Transverse colon (tissue), 4 donors: ENCODE data around the gene LRP1. TPM values are rescaled to one million over a fixed set of nuclear protein-coding genes. Genes with fewer than 3 reads are reported as not detected.

ENCODE experiments used
- DNase-seq: peaks from one replicate; pipeline ENCODE4 v3.0.0-alpha.2; 2019
- H3K27ac ChIP-seq, 4 donors: fragments of 200-600 bp; sonication (generic); 2 replicates each; pipeline ENCODE4 v1.5.1; 2016 to 2018; ENCODE audit warnings: inconsistent platforms in 4 of 4
- H3K27me3 ChIP-seq: fragments of 200-600 bp; sonication (generic); 2 replicates; pipeline ENCODE4 v1.5.1; 2017; ENCODE audit warnings: inconsistent platforms
- H3K36me3 ChIP-seq, 4 donors: fragments of 200-600 bp; sonication (generic); 2 replicates each; pipeline ENCODE4 v1.5.1; 2017 to 2019; ENCODE audit warnings: inconsistent platforms in 4 of 4
- H3K4me1 ChIP-seq, 4 donors: fragments of 200-600 bp; sonication (generic); 2 replicates each; pipeline ENCODE4 v1.5.1; 2017 to 2020; ENCODE audit warnings: inconsistent platforms in 4 of 4
- H3K4me3 ChIP-seq, 4 donors: fragments of 200-600 bp; sonication (generic); 1 replicate in 1 of 4; 2 replicates in 3 of 4; pipeline versions ENCODE4 v1.5.1 to v1.6.1; 2017 to 2019; ENCODE audit warnings: inconsistent platforms in 4 of 4
- H3K9me3 ChIP-seq, 2 donors: fragments of 200-600 bp; sonication (generic); 2 replicates each; pipeline ENCODE4 v1.5.1; 2017 to 2019; ENCODE audit warnings: inconsistent platforms in 2 of 2
- CTCF ChIP-seq, 5 experiments: fragments of 200-600 bp in 3 of 5; fragments of 450-650 bp in 2 of 5; sonication (generic) in 3 of 5; IDR thresholded peaks; 1 replicate in 2 of 5; 2 replicates in 3 of 5; pipeline ENCODE4 v1.5.1; 2016 to 2017; ENCODE audit warnings: antibody characterized with exemption in 5 of 5, inconsistent platforms in 3 of 5, mild to moderate bottlenecking in 2 of 5, moderate library complexity in 1 of 5
- EP300 ChIP-seq: sonication (generic); formaldehyde crosslinking; IDR thresholded peaks from one replicate; pipeline ENCODE4 v1.6.1; 2017; ENCODE audit warnings: antibody characterized with exemption, low read depth
- POLR2A ChIP-seq: fragments of 450-650 bp; IDR thresholded peaks from one replicate; pipeline ENCODE4 v1.6.1; 2016; ENCODE audit warnings: antibody characterized with exemption, mild to moderate bottlenecking, moderate library complexity
- POLR2AphosphoS5 ChIP-seq, 3 donors: sonication (generic); formaldehyde crosslinking; IDR thresholded peaks; one replicate each; pipeline ENCODE4 v1.6.1; 2016; ENCODE audit warnings: antibody characterized with exemption in 3 of 3
- WGBS, 2 donors: methylation state at CpG; one replicate each; pipeline ENCODE4 v1.1.5; 2018; ENCODE audit warnings: low coverage in 1 of 2; 5-methylcytosine and 5-hydroxymethylcytosine counted together
- in situ Hi-C, 4 donors: fragments of 200-750 bp; cut with MboI; loops; one replicate each; pipeline versions ENCODE4 v1.15.0 to v1.15.1; 2017; ENCODE audit warnings: low sequenced_read_pairs in 3 of 4, low pct_ligation_motif_present in 1 of 4, low pct_unique_long_range_greater_than_20kb in 1 of 4
- intact Hi-C: fragments of 100-400 bp; cut with DNase I; formaldehyde crosslinking; loops from one replicate; pipeline ENCODE4 v1.15.1; 2023; ENCODE audit warnings: low total_unique reads
- total RNA-seq, 4 donors: library from RNA; depleted of rRNA; stranded (reverse); fragments of >200 nt; gene quantifications; one replicate each; pipeline ENCODE4 v1.1.0, GENCODE V29; 2016

LRP1 gene
- total RNA-seq, 4 donors from 2014 or later = 94.3 to 248 (median 199) TPM

- DNase-seq = peak; percentile 46
- Histone ChIP-seq H3K36me3 (no peaks in the 10 kb centered on the region), H3K4me1 (peaks cover 6 to 47% (median 38%) of the 10 kb centered on the region in 4 donors), H3K9me3 (no peaks in the 10 kb centered on the region), H3K4me3 (peak overlapping the region in 1 of 4 donors; percentile 68), H3K27me3 (no peaks in the 10 kb centered on the region), H3K27ac (peak overlapping the region; percentile 92 to 98 (median 96))
- intact Hi-C loops (no loop called here), in situ Hi-C loops (no loop called here)
- TF ChIP-seq EP300 (no peak), CTCF (IDR thresholded peaks at IDR 0.05) (no peak), POLR2AphosphoS5 (IDR thresholded peaks at IDR 0.05) (peak in 1 of 3 donors; percentile 19), POLR2A (no peak)
- 35 to 37% methylated on average over 11 to 12 of the region's 12 CpGs for WGBS, 2 donors
These were observed 42.2 kb upstream of the LRP1 start for GRCh38 chr12:57085999-57086492.

GRCh38 chr12:57086493-57087009, 41.7 kb upstream of the LRP1 start:
- in situ Hi-C loops = no loop called here
- Histone ChIP-seq H3K27ac (peak overlapping the region; percentile 92 to 98 (median 96)), H3K27me3 (no peaks in the 10 kb centered on the region), H3K4me1 (peaks cover 11 to 52% (median 43%) of the 10 kb centered on the region in 4 donors), H3K9me3 (no peaks in the 10 kb centered on the region), H3K4me3 (peak overlapping the region; percentile 43 to 77 (median 60)), H3K36me3 (no peaks in the 10 kb centered on the region)
- DNase-seq = peak; percentile 58
- 0 to 2% methylated on average over 2 to 14 of the region's 14 CpGs for WGBS, 2 donors
- intact Hi-C loops = no loop called here
- peak in 2 of 5 experiments; percentile 3 to 16 for TF ChIP-seq CTCF (IDR thresholded peaks at IDR 0.05)
- no peak for TF ChIP-seq POLR2AphosphoS5 (IDR thresholded peaks at IDR 0.05)

- DNase-seq = peak; percentile 89
- intact Hi-C loops (no loop called here), in situ Hi-C loops (no loop called here)
- Histone ChIP-seq H3K27ac (peak overlapping the region; percentile 92 to 98 (median 96)), H3K4me3 (peak overlapping the region; percentile 43 to 77 (median 60)), H3K4me1 (peaks cover 12 to 58% (median 47%) of the 10 kb centered on the region in 4 donors), H3K27me3 (no peaks in the 10 kb centered on the region), H3K36me3 (no peaks in the 10 kb centered on the region), H3K9me3 (no peaks in the 10 kb centered on the region)
- TF ChIP-seq CTCF (IDR thresholded peaks at IDR 0.05) = no peak
- TF ChIP-seq POLR2AphosphoS5 (IDR thresholded peaks at IDR 0.05) = peak; percentile 65 to 78 (median 76)
- peak; percentile 66 for TF ChIP-seq POLR2A
- TF ChIP-seq EP300 = no peak
- WGBS, 2 donors = 1% methylated on average over 51 of the region's 52 CpGs; no CpG with 5 or more reads in 1 of the 2 donors
These were observed 41.1 kb upstream of the LRP1 start for GRCh38 chr12:57087010-57087690.

DNA sequence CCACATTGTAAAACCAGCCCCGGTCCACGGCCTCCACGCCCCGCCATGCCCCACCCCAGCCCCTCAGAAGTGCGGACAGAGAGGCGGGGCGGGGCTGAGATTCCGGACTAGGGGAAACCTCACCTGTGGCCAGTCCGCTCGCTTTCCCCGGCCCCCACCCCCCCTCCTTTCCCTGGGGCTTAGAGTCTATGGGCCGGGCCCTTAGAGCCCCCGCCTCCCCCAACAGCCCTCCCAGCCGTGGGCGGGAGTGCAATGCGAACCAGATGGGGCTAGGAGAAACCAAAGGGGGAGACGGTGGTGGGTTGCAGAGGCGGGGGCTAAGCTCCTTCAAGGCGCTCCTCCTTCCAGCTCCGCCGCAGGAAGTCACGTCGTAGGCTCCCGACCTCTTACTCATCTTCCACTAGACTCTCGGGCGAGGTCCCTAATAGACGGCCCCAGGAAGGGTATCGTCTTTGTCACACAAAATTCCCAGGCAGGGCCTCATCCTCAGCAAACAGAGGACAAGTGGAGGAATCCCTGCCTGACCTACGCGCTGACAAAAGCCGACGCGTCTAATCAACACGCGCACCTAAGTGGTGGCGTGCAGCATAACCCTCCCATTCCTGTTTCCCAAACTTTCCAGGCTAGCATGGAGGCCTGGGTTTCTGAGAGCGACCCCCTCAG, 40.5 kb upstream of the LRP1 start:
- Histone ChIP-seq H3K27me3 (no peaks in the 10 kb centered on the region), H3K4me1 (peaks cover 15 to 64% (median 52%) of the 10 kb centered on the region in 4 donors), H3K36me3 (no peaks in the 10 kb centered on the region), H3K27ac (peak overlapping the region; percentile 92 to 98 (median 96)), H3K9me3 (no peaks in the 10 kb centered on the region), H3K4me3 (peak overlapping the region; percentile 43 to 77 (median 60))
- peak; percentile 88 for DNase-seq
- TF ChIP-seq EP300 (no peak), POLR2A (peak; percentile 46), CTCF (IDR thresholded peaks at IDR 0.05) (no peak), POLR2AphosphoS5 (IDR thresholded peaks at IDR 0.05) (peak in 2 of 3 donors; percentile 46 to 53)
- WGBS, 2 donors = 1% methylated on average over 33 of the region's 37 CpGs; no CpG with 5 or more reads in 1 of the 2 donors
- in situ Hi-C loops = no loop called here
- intact Hi-C loops = loop anchor here (2.0 kb wide), 1 partner anchor 23 kb away; the partner anchor contains the start of gene STAT6
